Activated CD4-positive, alpha-beta T cell treated with anti-CD3 and anti-CD28 coated beads for 36 hours (primary cell): ENCODE measurements around the gene REV1. TPM values are rescaled to one million over a fixed set of nuclear protein-coding genes. Genes with fewer than 3 reads are reported as not detected.

ENCODE experiments used
- ATAC-seq: fragments of 200-7000 bp; cut with Tn5 transposase; one replicate; pipeline ENCODE4 v1.10.0; 2021; ENCODE audit warnings: mild to moderate bottlenecking, moderate library complexity
- CTCF ChIA-PET: fragments of 350-600 bp; sonication (Branson Sonifier 250); formaldehyde crosslinking; loops from one replicate; lab custom pipeline; 2021; ENCODE audit warnings: antibody characterized with exemption; lab: Charles Lee
- POLR2A ChIA-PET: fragments of 350-600 bp; sonication (Branson Sonifier 250); formaldehyde crosslinking; loops from one replicate; lab custom pipeline; 2021; ENCODE audit warnings: antibody characterized with exemption, inconsistent platforms; lab: Charles Lee
- DNase-seq: peaks from one replicate; pipeline ENCODE4 v3.0.0-alpha.2; 2020
- H3K27ac Mint-ChIP-seq: one replicate; pipeline ENCODE4 v1.8.0; 2021; ENCODE audit warnings: mixed read lengths
- H3K27me3 Mint-ChIP-seq: one replicate; pipeline ENCODE4 v1.8.0; 2021; ENCODE audit warnings: mixed read lengths
- H3K36me3 Mint-ChIP-seq: one replicate; pipeline ENCODE4 v1.8.0; 2021; ENCODE audit warnings: low read depth, mixed read lengths
- H3K4me1 Mint-ChIP-seq: one replicate; pipeline ENCODE4 v1.8.0; 2021; ENCODE audit warnings: mixed read lengths
- H3K4me3 Mint-ChIP-seq: one replicate; pipeline ENCODE4 v1.8.0; 2021; ENCODE audit warnings: mild to moderate bottlenecking, moderate library complexity, mixed read lengths
- H3K9me3 Mint-ChIP-seq: one replicate; pipeline ENCODE4 v1.8.0; 2021; ENCODE audit warnings: low read depth, mixed read lengths
- intact Hi-C, 2 experiments: fragments of 100-400 bp; cut with DNase I in 1 of 2; cut with micrococcal nuclease in 1 of 2; formaldehyde crosslinking; loops; one replicate each; pipeline versions ENCODE4 v1.14.2 to v1.15.1; 2022 to 2024; cut with DNase I, micrococcal nuclease
- total RNA-seq, 2 experiments: library from RNA; stranded (reverse); gene quantifications; one replicate each; pipeline ENCODE4 v1.2.3, GENCODE V29; 2021

Gene REV1
- total RNA-seq, 2 experiments from 2014 or later = 30.0 to 38.2 TPM

- peaks cover 20% of the 10 kb centered on the region for H3K36me3 Mint-ChIP-seq
- DNase-seq = no peak
- intact Hi-C loops = no loop called here
- no peaks in the 10 kb centered on the region for H3K27me3 Mint-ChIP-seq
- ChIA-PET POLR2A (no interaction called here), CTCF (no interaction called here)
- no peak overlapping the region for H3K4me3 Mint-ChIP-seq
- H3K4me1 Mint-ChIP-seq = peaks cover 15% of the 10 kb centered on the region
- no peak for ATAC-seq
- H3K27ac Mint-ChIP-seq = no peak overlapping the region
- no peaks in the 10 kb centered on the region for H3K9me3 Mint-ChIP-seq
Observed at GRCh38 chr2:99448556-99448955, 41.3 kb downstream of the REV1 start.

- H3K36me3 Mint-ChIP-seq = peaks cover 22% of the 10 kb centered on the region
- no peak overlapping the region for H3K4me3 Mint-ChIP-seq
- peak overlapping the region; percentile 37 for H3K27ac Mint-ChIP-seq
- peaks cover 15% of the 10 kb centered on the region for H3K4me1 Mint-ChIP-seq
- no peak for DNase-seq
- H3K9me3 Mint-ChIP-seq = no peaks in the 10 kb centered on the region
- POLR2A ChIA-PET = no interaction called here
- no peaks in the 10 kb centered on the region for H3K27me3 Mint-ChIP-seq
- no peak for ATAC-seq
- intact Hi-C loops = no loop called here
- CTCF ChIA-PET = no interaction called here
Observed at GRCh38 chr2:99445065-99445464, 44.8 kb downstream of the REV1 start.

GRCh38 chr2:99444222-99444621 is 45.6 kb downstream of the REV1 start:
- H3K4me1 Mint-ChIP-seq = peaks cover 15% of the 10 kb centered on the region
- H3K4me3 Mint-ChIP-seq = no peak overlapping the region
- H3K9me3 Mint-ChIP-seq = no peaks in the 10 kb centered on the region
- H3K36me3 Mint-ChIP-seq = peaks cover 21% of the 10 kb centered on the region
- no peaks in the 10 kb centered on the region for H3K27me3 Mint-ChIP-seq
- ChIA-PET POLR2A (no interaction called here), CTCF (no interaction called here)
- no peak overlapping the region for H3K27ac Mint-ChIP-seq
- ATAC-seq = no peak
- peak; percentile 13 for DNase-seq
- intact Hi-C loops = no loop called here

DNA sequence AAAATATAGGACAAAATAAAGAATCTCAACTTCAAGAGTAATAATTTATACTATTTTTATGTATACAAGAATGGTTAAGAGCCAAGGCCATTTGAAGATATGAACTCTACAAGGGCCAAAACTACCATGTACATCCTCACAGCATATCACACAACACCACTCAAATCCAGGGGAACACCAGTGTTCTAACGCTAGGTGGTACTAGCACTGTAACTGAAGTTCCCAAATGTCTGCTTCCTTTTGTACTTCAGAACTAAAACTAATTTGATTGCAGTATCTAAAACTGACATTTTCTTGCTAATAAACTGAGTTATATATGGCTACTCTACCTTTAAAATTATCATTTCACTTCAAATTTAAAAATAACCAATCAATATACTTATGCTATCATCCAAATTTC is 47.0 kb downstream of the REV1 start:
- ChIA-PET CTCF (interaction anchor here (0.9 kb wide), 1 partner anchor 13 kb away, joined by 3 read pairs; no protein-coding TSS in a partner anchor), POLR2A (no interaction called here)
- H3K9me3 Mint-ChIP-seq = no peaks in the 10 kb centered on the region
- no peak overlapping the region for H3K27ac Mint-ChIP-seq
- H3K27me3 Mint-ChIP-seq = no peaks in the 10 kb centered on the region
- H3K4me1 Mint-ChIP-seq = peaks cover 15% of the 10 kb centered on the region
- no peak for ATAC-seq
- intact Hi-C loops = no loop called here
- DNase-seq = no peak
- H3K36me3 Mint-ChIP-seq = peaks cover 17% of the 10 kb centered on the region
- no peak overlapping the region for H3K4me3 Mint-ChIP-seq

GRCh38 chr2:99439971-99440505 is 49.8 kb downstream of the REV1 start:
- CTCF ChIA-PET = no interaction called here
- no peak for DNase-seq
- Mint-ChIP-seq H3K27ac (no peak overlapping the region), H3K27me3 (no peaks in the 10 kb centered on the region), H3K4me3 (no peak overlapping the region), H3K9me3 (no peaks in the 10 kb centered on the region), H3K4me1 (peaks cover 11% of the 10 kb centered on the region), H3K36me3 (peaks cover 17% of the 10 kb centered on the region)
- intact Hi-C loops = no loop called here
- POLR2A ChIA-PET = interaction anchor here (0.6 kb wide), 1 partner anchor 53 kb away, joined by 4 read pairs; no protein-coding TSS in a partner anchor
- ATAC-seq = no peak

- Mint-ChIP-seq H3K27ac (no peak overlapping the region), H3K4me3 (no peak overlapping the region), H3K27me3 (no peaks in the 10 kb centered on the region), H3K9me3 (no peaks in the 10 kb centered on the region), H3K36me3 (peaks cover 14% of the 10 kb centered on the region), H3K4me1 (no peaks in the 10 kb centered on the region)
- no peak for ATAC-seq
- POLR2A ChIA-PET = interaction anchor here (0.5 kb wide), 1 partner anchor 1682 kb away, joined by 3 read pairs; no protein-coding TSS in a partner anchor
- intact Hi-C loops = no loop called here
- no peak for DNase-seq
- CTCF ChIA-PET = interaction anchor here (2.0 kb wide), 1 partner anchor 11 kb away, joined by 4 read pairs; no protein-coding TSS in a partner anchor
Observed at GRCh38 chr2:99436874-99437273, 52.9 kb downstream of the REV1 start.

GRCh38 chr2:99433340-99433739 is 56.5 kb downstream of the REV1 start:
- ChIA-PET CTCF (interaction anchor here (1.7 kb wide), 1 partner anchor 20 kb away, joined by 4 read pairs; no protein-coding TSS in a partner anchor), POLR2A (no interaction called here)
- Mint-ChIP-seq H3K9me3 (no peaks in the 10 kb centered on the region), H3K36me3 (peaks cover 15% of the 10 kb centered on the region), H3K27me3 (no peaks in the 10 kb centered on the region), H3K27ac (no peak overlapping the region), H3K4me3 (no peak overlapping the region), H3K4me1 (peaks cover 7% of the 10 kb centered on the region)
- DNase-seq = no peak
- intact Hi-C loops = no loop called here
- ATAC-seq = no peak

- H3K27ac Mint-ChIP-seq = no peak overlapping the region
- H3K36me3 Mint-ChIP-seq = peaks cover 21% of the 10 kb centered on the region
- DNase-seq (no peak), ATAC-seq (no peak)
- POLR2A ChIA-PET = no interaction called here
- no peaks in the 10 kb centered on the region for H3K9me3 Mint-ChIP-seq
- no peaks in the 10 kb centered on the region for H3K27me3 Mint-ChIP-seq
- H3K4me1 Mint-ChIP-seq = peaks cover 7% of the 10 kb centered on the region
- CTCF ChIA-PET = interaction anchor here (1.7 kb wide), 1 partner anchor 19 kb away, joined by 4 read pairs; no protein-coding TSS in a partner anchor
- intact Hi-C loops = no loop called here
- no peak overlapping the region for H3K4me3 Mint-ChIP-seq
Observed at GRCh38 chr2:99431587-99432275, 58.1 kb downstream of the REV1 start.

- no peak overlapping the region for H3K27ac Mint-ChIP-seq
- CTCF ChIA-PET = interaction anchor here (0.5 to 1.0 kb wide), 3 partner anchors 12 to 467 kb away, joined by 3 to 4 read pairs (median 3); no protein-coding TSS in a partner anchor
Observed at GRCh38 chr2:99430614-99431291, 59.1 kb downstream of the REV1 start.

DNA sequence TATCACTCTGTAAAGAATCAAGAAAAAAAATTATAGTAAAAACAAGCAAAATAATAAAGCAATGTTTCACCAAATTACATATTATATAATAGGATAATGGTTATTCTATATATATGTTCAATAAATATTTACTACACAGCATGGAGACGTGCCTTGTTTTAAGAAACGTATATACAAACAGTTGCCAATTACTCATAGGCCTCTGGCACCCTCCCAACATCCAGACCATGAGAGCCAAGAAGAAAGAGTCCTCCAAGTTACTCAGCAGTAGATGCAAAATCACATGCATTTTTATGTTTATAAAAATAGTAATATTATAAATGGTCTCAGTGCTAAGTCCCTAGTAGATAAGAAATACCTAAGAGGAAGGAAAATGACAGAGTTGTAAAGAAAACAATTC is 64.8 kb downstream of the REV1 start:
- H3K27me3 Mint-ChIP-seq = no peaks in the 10 kb centered on the region
- no peaks in the 10 kb centered on the region for H3K4me1 Mint-ChIP-seq
- H3K36me3 Mint-ChIP-seq = peaks cover 35% of the 10 kb centered on the region
- H3K4me3 Mint-ChIP-seq = no peak overlapping the region
- intact Hi-C loops = no loop called here
- no peaks in the 10 kb centered on the region for H3K9me3 Mint-ChIP-seq
- POLR2A ChIA-PET = no interaction called here
- CTCF ChIA-PET = no interaction called here
- DNase-seq (no peak), ATAC-seq (no peak)
- H3K27ac Mint-ChIP-seq = no peak overlapping the region

More at GRCh38 chr2:99430614-99431291, 59.1 kb downstream of the REV1 start:
- POLR2A ChIA-PET = no interaction called here
- ATAC-seq (peak; percentile 16), DNase-seq (no peak)
- H3K9me3 Mint-ChIP-seq = no peaks in the 10 kb centered on the region
- H3K27me3 Mint-ChIP-seq = no peaks in the 10 kb centered on the region
- H3K4me1 Mint-ChIP-seq = peaks cover 7% of the 10 kb centered on the region
- H3K4me3 Mint-ChIP-seq = no peak overlapping the region
- intact Hi-C loops = no loop called here
- peaks cover 23% of the 10 kb centered on the region for H3K36me3 Mint-ChIP-seq

- ATAC-seq = no peak
- H3K4me1 Mint-ChIP-seq = no peaks in the 10 kb centered on the region
- POLR2A ChIA-PET = no interaction called here
- intact Hi-C loops = no loop called here
- no peak overlapping the region for H3K4me3 Mint-ChIP-seq
- CTCF ChIA-PET = no interaction called here
- H3K27ac Mint-ChIP-seq = no peak overlapping the region
- H3K36me3 Mint-ChIP-seq = peaks cover 40% of the 10 kb centered on the region
- H3K9me3 Mint-ChIP-seq = no peaks in the 10 kb centered on the region
- no peak for DNase-seq
- H3K27me3 Mint-ChIP-seq = no peaks in the 10 kb centered on the region
Observed at GRCh38 chr2:99424371-99424770, 65.4 kb downstream of the REV1 start.
